MM.1S (cell line): Measurements from ENCODE around the gene PLN.

ENCODE experiments used
- DNase-seq: peaks from one replicate; pipeline ENCODE4 v3.0.0-alpha.2; 2015
- H2AFZ ChIP-seq: fragments of 300-600 bp; sonication (generic); 2 replicates; pipeline ENCODE4 v1.6.0; 2016; ENCODE audit warnings: antibody characterized with exemption, low read length
- H3F3A ChIP-seq: fragments of 300-600 bp; sonication (generic); 2 replicates; pipeline ENCODE4 v1.6.1; 2016; ENCODE audit warnings: mild to moderate bottlenecking, antibody characterized with exemption, low read length, moderate library complexity, mixed read lengths; ENCODE audit not compliant: insufficient read depth
- H3K27ac ChIP-seq: fragments of 300-600 bp; sonication (generic); 2 replicates; pipeline ENCODE4 v1.5.1; 2016; ENCODE audit warnings: mild to moderate bottlenecking, low read length
- H3K27me3 ChIP-seq: fragments of 300-600 bp; sonication (generic); replicated peaks from 2 replicates; pipeline ENCODE4 v1.6.0; 2016; ENCODE audit warnings: low read length; ENCODE audit not compliant: insufficient read depth
- H3K36me3 ChIP-seq: fragments of 300-600 bp; sonication (generic); replicated peaks from 2 replicates; pipeline ENCODE4 v1.6.1; 2016; ENCODE audit warnings: mild to moderate bottlenecking, low read length, mixed read lengths; ENCODE audit not compliant: insufficient read depth
- H3K4me1 ChIP-seq: fragments of 300-600 bp; sonication (generic); 2 replicates; pipeline ENCODE4 v1.6.1; 2016; ENCODE audit warnings: low read length, mixed read lengths
- H3K4me2 ChIP-seq: fragments of 300-600 bp; sonication (generic); 2 replicates; pipeline ENCODE4 v1.6.0; 2016; ENCODE audit warnings: low read depth, low read length
- H3K4me3 ChIP-seq: fragments of 300-600 bp; sonication (generic); 2 replicates; pipeline ENCODE4 v1.5.1; 2016; ENCODE audit warnings: low read length, mixed read lengths
- H3K79me2 ChIP-seq: fragments of 300-600 bp; sonication (generic); 2 replicates; pipeline ENCODE4 v1.6.1; 2016; ENCODE audit warnings: mixed run types, low read length, mixed read lengths
- H3K9ac ChIP-seq: fragments of 300-600 bp; sonication (generic); 2 replicates; pipeline ENCODE4 v1.6.1; 2016; ENCODE audit warnings: low read length, mixed read lengths
- H3K9me2 ChIP-seq: fragments of 300-600 bp; sonication (generic); replicated peaks from 2 replicates; pipeline ENCODE4 v1.6.1; 2016; ENCODE audit warnings: mild to moderate bottlenecking, low read length, mixed read lengths; ENCODE audit not compliant: insufficient read depth
- H3K9me3 ChIP-seq: fragments of 300-600 bp; sonication (generic); replicated peaks from 2 replicates; pipeline ENCODE4 v1.6.1; 2016; ENCODE audit warnings: mild to moderate bottlenecking, low read length, mixed read lengths; ENCODE audit not compliant: insufficient read depth
- H4K20me1 ChIP-seq: fragments of 300-600 bp; sonication (generic); 2 replicates; pipeline ENCODE4 v1.6.1; 2016; ENCODE audit warnings: mild to moderate bottlenecking, low read length, moderate library complexity, mixed read lengths; ENCODE audit not compliant: insufficient read depth
- EZH2 ChIP-seq: fragments of 300-600 bp; sonication (generic); optimal IDR thresholded peaks from 2 replicates; pipeline ENCODE3; 2017; ENCODE audit warnings: low read depth, mild to moderate bottlenecking, antibody characterized with exemption, low read length, mixed read lengths
- EZH2phosphoT487 ChIP-seq: fragments of 300-600 bp; sonication (generic); IDR thresholded peaks from 2 replicates; pipeline ENCODE4 v1.6.1; 2018; ENCODE audit warnings: antibody characterized with exemption, low read length
- TF ChIP-seq, protein P1 (sequence below): fragments of 300-600 bp; sonication (generic); IDR thresholded peaks from 2 replicates; pipeline ENCODE4 v1.5.1; 2016; ENCODE audit warnings: antibody characterized with exemption, low read length, mixed read lengths

PLN gene

DNA sequence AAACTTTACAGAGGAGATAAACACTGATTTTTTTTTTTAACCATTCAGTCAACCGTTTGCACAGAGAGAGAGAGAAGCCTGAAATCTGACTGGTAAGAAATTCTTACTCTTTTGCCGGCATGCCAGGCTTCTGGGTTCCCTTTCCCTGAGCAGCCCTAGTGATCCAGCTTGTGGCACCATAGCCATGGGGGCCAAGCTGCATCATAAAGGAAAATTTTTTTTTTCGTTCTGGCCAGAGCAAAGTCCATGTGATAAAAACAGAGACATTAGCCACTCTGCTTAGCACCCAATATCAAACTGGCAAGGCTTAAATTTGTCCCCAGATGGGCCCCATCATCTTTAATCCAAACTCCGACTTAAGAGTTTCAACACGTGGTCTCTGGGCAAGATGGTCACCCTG is 58.8 kb downstream of the PLN start:
- H3K27ac ChIP-seq = no peak overlapping the region
- H4K20me1 ChIP-seq = no peaks in the 10 kb centered on the region
- H3K4me2 ChIP-seq = no peak overlapping the region
- H3K9me3 ChIP-seq = no peaks in the 10 kb centered on the region
- no peak for TF ChIP-seq EZH2
- TF ChIP-seq EZH2phosphoT487 = no peak
- TF ChIP-seq, protein P1, sequence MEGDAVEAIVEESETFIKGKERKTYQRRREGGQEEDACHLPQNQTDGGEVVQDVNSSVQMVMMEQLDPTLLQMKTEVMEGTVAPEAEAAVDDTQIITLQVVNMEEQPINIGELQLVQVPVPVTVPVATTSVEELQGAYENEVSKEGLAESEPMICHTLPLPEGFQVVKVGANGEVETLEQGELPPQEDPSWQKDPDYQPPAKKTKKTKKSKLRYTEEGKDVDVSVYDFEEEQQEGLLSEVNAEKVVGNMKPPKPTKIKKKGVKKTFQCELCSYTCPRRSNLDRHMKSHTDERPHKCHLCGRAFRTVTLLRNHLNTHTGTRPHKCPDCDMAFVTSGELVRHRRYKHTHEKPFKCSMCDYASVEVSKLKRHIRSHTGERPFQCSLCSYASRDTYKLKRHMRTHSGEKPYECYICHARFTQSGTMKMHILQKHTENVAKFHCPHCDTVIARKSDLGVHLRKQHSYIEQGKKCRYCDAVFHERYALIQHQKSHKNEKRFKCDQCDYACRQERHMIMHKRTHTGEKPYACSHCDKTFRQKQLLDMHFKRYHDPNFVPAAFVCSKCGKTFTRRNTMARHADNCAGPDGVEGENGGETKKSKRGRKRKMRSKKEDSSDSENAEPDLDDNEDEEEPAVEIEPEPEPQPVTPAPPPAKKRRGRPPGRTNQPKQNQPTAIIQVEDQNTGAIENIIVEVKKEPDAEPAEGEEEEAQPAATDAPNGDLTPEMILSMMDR = no peak
- H3K79me2 ChIP-seq = no peaks in the 10 kb centered on the region; the same call in 1 of the 2 replicates
- H3K27me3 ChIP-seq = no peaks in the 10 kb centered on the region
- no peak overlapping the region for H3K4me3 ChIP-seq
- no peaks in the 10 kb centered on the region for H3K36me3 ChIP-seq
- no peak overlapping the region for H2AFZ ChIP-seq
- no peak for DNase-seq
- H3F3A ChIP-seq = no peaks in the 10 kb centered on the region
- no peaks in the 10 kb centered on the region for H3K4me1 ChIP-seq
- no peak overlapping the region for H3K9ac ChIP-seq
- no peaks in the 10 kb centered on the region for H3K9me2 ChIP-seq
